ENCODE results near the gene ANXA6.

GRCh38 chr5:151052836-151053235, 104.7 kb downstream of the ANXA6 start:
- TF ChIP-seq CTCF (IDR thresholded peaks at IDR 0.05 in 8 of 11, conservative IDR thresholded peaks at IDR 0.05 in 3 of 11) (no peak), POLR2A (IDR thresholded peaks at IDR 0.05) (no peak)
